ENCODE results near the gene SETD4.

GRCh38 chr21:36053715-36054062 is 6.6 kb downstream of the SETD4 start:
- TF ChIP-seq EZH2 (IDR thresholded peaks at IDR 0.05; ENCODE audit: insufficient read depth, poor library complexity, severe bottlenecking) (no peak), EZH2phosphoT487 (IDR thresholded peaks at IDR 0.05; ENCODE audit: insufficient read depth, low read depth) (no peak)
